Measurements from ENCODE around the gene MVK.

DNA sequence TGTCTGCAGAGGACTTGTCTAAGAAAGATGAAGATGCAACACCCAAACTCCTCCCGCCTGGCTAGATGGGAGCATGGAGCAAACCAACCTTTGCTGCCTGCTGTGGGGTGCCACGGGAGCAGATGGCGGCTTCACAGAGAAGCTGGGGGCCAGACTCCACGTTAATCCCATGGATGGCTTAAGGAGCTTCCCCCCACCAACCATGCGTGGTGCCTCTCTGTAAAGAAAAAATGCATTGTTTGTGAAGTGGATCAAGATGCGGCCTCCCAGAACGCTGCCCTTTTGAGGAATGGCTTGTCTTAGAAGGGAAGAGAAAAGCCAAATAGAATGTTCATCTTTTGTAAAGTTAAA lies 15.6 kb downstream of the MVK start:
- TF ChIP-seq, protein P1, sequence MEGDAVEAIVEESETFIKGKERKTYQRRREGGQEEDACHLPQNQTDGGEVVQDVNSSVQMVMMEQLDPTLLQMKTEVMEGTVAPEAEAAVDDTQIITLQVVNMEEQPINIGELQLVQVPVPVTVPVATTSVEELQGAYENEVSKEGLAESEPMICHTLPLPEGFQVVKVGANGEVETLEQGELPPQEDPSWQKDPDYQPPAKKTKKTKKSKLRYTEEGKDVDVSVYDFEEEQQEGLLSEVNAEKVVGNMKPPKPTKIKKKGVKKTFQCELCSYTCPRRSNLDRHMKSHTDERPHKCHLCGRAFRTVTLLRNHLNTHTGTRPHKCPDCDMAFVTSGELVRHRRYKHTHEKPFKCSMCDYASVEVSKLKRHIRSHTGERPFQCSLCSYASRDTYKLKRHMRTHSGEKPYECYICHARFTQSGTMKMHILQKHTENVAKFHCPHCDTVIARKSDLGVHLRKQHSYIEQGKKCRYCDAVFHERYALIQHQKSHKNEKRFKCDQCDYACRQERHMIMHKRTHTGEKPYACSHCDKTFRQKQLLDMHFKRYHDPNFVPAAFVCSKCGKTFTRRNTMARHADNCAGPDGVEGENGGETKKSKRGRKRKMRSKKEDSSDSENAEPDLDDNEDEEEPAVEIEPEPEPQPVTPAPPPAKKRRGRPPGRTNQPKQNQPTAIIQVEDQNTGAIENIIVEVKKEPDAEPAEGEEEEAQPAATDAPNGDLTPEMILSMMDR (IDR thresholded peaks at IDR 0.05), result no peak
- TF ChIP-seq POLR2A (IDR thresholded peaks at IDR 0.05), result no peak

Measured in tibial nerve (tissue), 3 donors.